GM13977 (cell line): ENCODE measurements around the gene CLNK.
A peak's percentile ranks its signal among the peaks of the same experiment; 100 is the strongest.

Source experiments
- DNase-seq: peaks from one replicate; pipeline ENCODE4 v3.0.0; 2012; ENCODE audit warnings: low spot score
- in situ Hi-C: fragments of 300-500 bp; cut with MboI; formaldehyde crosslinking; loops from one replicate; pipeline ENCODE4 v1.12.0; 2022; ENCODE audit warnings: low sequenced_read_pairs, low pct_unique_long_range_greater_than_20kb, mixed read lengths, inconsistent platforms; ENCODE audit not compliant: unreplicated experiment
- TF ChIP-seq, protein P1 (sequence below): IDR thresholded peaks from 2 replicates; pipeline ENCODE4 v1.5.1; 2012; ENCODE audit warnings: mild to moderate bottlenecking, control low read depth; ENCODE audit not compliant: insufficient read depth; ENCODE audit errors: extremely low read depth, missing control alignments

The CLNK gene

DNA sequence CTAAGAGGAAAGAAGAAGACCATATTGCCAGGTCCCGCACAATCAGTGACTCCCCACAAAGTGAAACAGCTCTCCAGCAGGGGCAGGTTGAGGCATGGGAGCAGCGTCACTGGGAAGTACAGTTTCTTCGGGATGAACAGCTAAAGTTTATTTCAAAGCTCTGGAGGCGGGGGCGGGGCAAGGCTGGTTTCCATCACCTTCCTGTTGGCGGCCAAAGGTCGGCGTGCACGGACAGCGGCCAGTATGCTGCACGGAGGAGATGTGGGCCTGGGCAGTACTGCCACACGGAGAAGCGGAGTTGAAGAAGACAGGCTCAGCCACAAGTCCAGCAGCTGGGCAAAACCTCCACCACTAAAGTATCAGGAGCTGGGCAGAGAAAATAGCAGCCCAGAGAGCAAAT, 226.4 kb downstream of the CLNK start:
- in situ Hi-C loops: no loop called here
- TF ChIP-seq, protein P1, sequence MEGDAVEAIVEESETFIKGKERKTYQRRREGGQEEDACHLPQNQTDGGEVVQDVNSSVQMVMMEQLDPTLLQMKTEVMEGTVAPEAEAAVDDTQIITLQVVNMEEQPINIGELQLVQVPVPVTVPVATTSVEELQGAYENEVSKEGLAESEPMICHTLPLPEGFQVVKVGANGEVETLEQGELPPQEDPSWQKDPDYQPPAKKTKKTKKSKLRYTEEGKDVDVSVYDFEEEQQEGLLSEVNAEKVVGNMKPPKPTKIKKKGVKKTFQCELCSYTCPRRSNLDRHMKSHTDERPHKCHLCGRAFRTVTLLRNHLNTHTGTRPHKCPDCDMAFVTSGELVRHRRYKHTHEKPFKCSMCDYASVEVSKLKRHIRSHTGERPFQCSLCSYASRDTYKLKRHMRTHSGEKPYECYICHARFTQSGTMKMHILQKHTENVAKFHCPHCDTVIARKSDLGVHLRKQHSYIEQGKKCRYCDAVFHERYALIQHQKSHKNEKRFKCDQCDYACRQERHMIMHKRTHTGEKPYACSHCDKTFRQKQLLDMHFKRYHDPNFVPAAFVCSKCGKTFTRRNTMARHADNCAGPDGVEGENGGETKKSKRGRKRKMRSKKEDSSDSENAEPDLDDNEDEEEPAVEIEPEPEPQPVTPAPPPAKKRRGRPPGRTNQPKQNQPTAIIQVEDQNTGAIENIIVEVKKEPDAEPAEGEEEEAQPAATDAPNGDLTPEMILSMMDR: no peak
- no peak for DNase-seq

DNA sequence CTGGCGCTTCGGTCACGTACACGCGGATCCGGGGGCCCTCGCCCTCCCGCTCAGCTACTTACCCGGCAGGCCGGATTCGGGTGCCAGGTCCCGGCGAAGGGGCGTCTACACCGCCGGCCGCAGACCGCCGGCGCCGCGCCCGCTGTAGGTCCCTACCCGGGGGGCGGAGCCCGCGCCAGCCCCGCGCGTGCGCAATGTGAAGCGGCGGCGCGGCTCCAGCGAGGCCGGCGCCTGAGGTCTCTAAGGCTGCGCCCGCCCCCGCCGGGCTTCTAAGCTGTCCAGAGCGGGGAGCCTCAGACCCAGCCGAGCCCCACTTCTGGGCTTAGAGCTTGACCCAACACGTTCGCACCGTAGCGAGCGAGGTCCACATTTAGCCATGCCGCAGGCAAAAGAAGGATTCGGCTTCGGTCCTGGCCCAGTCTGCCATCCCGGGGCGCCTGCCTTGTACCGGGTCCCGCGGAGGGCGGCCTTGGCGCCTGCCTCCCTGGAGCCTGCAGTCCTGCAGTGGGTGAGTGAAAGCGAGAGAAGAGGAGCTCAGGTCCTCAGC, 227.2 kb downstream of the CLNK start, which contains the start of gene ZNF518B:
TSS of gene ZNF518B (minus strand) at position 172 of the 547 bp plus-strand sequence. CDS start 11,098 bp downstream, outside the sequence.
- peak; percentile 95 for DNase-seq
- in situ Hi-C loops: no loop called here
- TF ChIP-seq, protein P1: no peak

DNA sequence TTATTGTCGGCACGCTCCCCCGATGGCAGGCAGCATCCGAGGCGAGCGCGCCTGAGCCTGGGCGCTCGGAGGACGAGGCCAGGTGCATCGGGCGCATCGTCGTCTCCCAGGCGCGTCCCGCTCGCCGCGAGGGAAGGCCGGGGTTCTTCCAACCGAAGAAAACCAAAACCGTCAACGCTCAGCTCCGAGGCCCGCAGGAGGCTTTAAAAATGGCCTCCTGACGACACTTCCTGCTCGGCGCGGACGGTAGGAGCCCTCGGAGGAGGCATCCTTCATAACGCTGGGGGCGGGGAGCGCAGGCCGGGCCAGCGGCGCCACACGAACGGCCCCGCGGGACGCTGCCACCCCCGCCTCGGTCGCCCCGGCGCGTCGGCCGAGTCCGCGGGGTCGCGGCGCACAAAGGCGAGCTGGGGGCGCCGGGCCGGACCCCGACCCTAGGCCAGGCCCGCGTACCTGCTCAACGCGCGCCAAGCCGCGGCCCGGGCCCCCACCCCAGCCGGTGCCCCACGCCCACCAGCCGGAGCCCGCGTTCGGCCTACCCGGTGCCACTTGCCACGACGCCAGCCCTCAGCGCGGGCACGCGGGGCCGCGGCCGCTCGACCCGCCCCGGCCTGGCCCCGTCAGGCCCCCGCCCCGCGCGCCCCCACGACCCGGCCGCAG, 227.8 kb downstream of the CLNK start:
- TF ChIP-seq, protein P1: no peak
- in situ Hi-C loops: no loop called here
- DNase-seq: peak; percentile 80

DNA sequence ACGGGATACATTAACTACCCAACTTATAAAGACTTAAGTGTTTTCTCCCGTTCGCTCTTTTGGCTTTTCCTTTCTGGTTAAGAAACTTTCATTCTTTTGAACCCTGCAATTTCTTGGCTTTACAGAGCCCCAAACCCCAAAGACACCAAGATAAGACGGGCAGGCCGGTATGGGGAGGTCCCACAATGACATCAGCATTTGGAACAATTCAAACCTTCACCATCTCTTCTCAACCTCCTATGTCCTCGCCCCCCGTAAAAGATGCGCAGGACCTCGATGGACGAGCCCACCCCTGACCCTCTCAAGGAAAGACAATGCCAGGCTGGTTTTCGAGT, 228.3 kb downstream of the CLNK start:
- DNase-seq: no peak
- TF ChIP-seq, protein P1: no peak
- in situ Hi-C loops: no loop called here

DNA sequence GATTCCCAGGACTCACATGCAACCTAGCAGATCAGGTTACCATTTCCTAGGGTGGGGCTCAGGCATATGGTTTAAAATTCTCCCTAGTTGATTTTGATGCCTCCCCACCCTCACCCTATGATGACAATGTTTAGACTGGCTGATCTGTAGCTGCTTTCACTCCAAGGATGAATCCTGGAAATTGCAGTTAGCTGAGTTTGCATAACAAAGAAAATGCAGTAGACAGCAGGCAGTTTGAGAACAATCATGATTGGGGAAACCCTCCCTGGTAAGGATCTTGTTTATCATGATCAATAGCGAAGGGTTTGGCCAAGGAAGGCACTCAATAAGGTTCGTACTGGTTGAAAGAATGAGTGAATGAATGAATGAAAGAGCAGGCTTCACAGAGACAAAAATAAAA, 229.4 kb downstream of the CLNK start:
- TF ChIP-seq, protein P1: no peak
- DNase-seq: no peak
- in situ Hi-C loops: no loop called here

DNA sequence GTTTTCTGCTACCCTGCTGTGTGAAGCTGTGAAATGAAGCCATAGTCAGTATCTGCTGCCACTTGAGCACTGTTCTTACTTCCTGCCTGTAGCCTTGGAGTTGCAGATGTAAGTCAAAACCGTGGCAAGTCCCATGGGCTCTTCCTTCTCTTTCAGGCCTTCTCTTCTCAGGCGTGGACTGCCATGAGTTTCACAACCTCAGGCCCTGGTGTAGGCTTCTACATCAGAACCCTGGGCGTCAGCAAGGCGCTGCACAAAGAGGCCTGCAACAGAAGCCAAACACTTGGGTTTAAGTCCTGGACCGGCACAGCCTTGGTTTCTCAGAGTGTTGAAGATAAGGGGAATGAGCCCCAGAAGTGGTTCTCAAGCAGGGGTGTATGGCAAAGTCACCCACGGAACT, 229.8 kb downstream of the CLNK start:
- TF ChIP-seq, protein P1: no peak
- DNase-seq: no peak
- in situ Hi-C loops: no loop called here

DNA sequence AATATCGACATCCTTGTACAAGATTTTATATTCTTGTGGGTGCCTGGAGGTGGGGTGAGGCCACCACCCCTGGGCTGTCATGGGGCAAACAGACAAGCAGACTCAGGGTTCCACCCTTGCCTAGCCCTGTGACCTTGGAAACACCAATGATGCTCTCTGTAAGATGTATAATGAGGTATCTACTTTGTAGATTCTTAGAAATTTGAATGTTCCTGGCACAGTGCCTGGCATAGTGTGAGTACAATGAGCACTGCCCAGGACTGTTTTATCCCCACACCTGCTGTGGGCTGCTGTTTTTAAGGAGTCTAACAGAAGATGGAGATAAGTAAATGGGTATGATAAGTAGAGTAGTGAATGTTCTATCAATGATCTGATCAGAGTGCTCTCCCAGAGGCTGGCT, 230.4 kb downstream of the CLNK start:
- DNase-seq: no peak
- in situ Hi-C loops: no loop called here
- TF ChIP-seq, protein P1: no peak
